ENCODE measurements around the gene CCL17.

Gene CCL17

DNA sequence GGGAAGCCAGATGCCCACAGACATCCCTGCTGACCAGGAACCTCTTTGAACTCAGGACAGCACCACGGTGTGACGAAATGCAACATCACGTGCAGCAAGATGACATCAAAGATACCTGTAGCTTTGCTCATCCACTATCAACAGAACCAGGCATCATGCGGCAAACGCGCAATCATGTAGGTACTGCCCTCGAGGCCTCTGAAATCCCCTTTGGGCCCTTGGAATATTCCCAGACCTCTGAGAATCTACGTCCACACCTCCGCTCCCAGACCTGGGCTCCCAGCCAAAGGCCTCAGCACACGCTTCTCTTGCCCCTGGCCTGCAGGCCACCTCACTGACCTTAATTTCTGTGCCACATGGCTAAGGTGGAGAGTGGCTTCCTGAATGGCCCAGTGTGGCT is 25.0 kb upstream of the CCL17 start:
- peaks cover 98% of the 10 kb centered on the region for H3K4me1 ChIP-seq (ENCODE audit: low read length)
- H3K9ac ChIP-seq (ENCODE audit: low read length), result no peak overlapping the region
- peak overlapping the region; percentile 4; the same call in 1 of the 2 replicates for H3K27ac ChIP-seq (ENCODE audit: low read length)
- no peak for TF ChIP-seq EZH2phosphoT487 (IDR thresholded peaks at IDR 0.05; ENCODE audit: low read depth)
- TF ChIP-seq, protein P1, sequence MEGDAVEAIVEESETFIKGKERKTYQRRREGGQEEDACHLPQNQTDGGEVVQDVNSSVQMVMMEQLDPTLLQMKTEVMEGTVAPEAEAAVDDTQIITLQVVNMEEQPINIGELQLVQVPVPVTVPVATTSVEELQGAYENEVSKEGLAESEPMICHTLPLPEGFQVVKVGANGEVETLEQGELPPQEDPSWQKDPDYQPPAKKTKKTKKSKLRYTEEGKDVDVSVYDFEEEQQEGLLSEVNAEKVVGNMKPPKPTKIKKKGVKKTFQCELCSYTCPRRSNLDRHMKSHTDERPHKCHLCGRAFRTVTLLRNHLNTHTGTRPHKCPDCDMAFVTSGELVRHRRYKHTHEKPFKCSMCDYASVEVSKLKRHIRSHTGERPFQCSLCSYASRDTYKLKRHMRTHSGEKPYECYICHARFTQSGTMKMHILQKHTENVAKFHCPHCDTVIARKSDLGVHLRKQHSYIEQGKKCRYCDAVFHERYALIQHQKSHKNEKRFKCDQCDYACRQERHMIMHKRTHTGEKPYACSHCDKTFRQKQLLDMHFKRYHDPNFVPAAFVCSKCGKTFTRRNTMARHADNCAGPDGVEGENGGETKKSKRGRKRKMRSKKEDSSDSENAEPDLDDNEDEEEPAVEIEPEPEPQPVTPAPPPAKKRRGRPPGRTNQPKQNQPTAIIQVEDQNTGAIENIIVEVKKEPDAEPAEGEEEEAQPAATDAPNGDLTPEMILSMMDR (IDR thresholded peaks at IDR 0.05; ENCODE audit: low read depth, low read length), result no peak
- H2AFZ ChIP-seq (ENCODE audit: low read depth, low read length), result no peak overlapping the region
- no peaks in the 10 kb centered on the region for H4K20me1 ChIP-seq (ENCODE audit: insufficient read depth, low read length)
- no peak overlapping the region for H3K4me3 ChIP-seq (ENCODE audit: low read length)
- peaks cover 12% of the 10 kb centered on the region; the same call in 1 of the 2 replicates for H3K79me2 ChIP-seq (ENCODE audit: low read length)
- no peak overlapping the region for H3K4me2 ChIP-seq (ENCODE audit: low read length)
- H3K27me3 ChIP-seq (ENCODE audit: low read depth, low read length), result no peaks in the 10 kb centered on the region
- H3K36me3 ChIP-seq (replicated peaks; ENCODE audit: low read depth, low read length), result no peaks in the 10 kb centered on the region
- no peaks in the 10 kb centered on the region for H3K9me3 ChIP-seq (ENCODE audit: insufficient read depth, low read length)

DNA sequence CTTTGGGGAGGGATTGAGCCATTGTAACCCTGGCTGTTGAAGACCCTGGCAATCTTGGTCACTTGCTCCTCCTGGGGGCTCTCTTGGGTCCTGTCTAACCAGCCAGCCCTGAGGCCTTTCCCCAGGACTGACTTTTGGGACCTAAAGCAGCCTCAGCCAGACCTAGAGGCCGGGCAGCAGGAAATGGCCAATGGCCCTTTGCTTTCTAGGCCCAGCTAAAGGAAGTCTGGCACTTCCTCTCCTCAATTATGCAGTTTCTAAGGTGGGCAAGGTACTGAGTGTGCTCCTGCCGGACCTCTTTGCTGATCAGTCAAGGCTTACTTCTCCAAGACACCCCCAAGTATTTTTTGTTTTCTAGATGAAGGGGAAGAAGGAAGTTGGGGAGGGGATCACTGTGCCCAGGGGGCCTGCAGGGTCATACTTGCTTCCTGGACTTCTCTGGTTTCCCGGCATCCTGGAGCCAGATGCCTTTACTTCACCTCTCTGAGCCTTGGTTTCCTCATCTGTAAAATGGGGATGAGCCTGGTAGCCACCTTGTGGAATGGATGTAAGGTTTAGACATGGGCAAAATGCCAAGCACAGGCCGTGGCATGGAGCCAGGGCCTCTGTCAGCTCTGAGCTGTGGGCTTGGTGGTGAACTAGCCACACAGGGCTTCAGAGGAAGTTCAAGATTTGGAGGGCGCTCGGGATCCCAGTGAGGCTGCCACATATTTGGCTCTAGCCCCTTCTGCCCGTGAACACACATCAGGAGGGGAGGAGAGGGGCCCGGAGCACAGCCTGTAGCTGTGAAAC is 23.7 kb upstream of the CCL17 start:
- peak overlapping the region; percentile 48 for H3K4me2 ChIP-seq (ENCODE audit: low read length)
- peaks cover 5% of the 10 kb centered on the region; the same call in 1 of the 2 replicates for H3K79me2 ChIP-seq (ENCODE audit: low read length)
- peaks cover 100% of the 10 kb centered on the region for H3K4me1 ChIP-seq (ENCODE audit: low read length)
- no peaks in the 10 kb centered on the region for H3K27me3 ChIP-seq (ENCODE audit: low read depth, low read length)
- no peaks in the 10 kb centered on the region for H4K20me1 ChIP-seq (ENCODE audit: insufficient read depth, low read length)
- no peaks in the 10 kb centered on the region for H3K36me3 ChIP-seq (replicated peaks; ENCODE audit: low read depth, low read length)
- peak overlapping the region; percentile 60 for H3K9ac ChIP-seq (ENCODE audit: low read length)
- no peaks in the 10 kb centered on the region for H3K9me3 ChIP-seq (ENCODE audit: insufficient read depth, low read length)
- H3K27ac ChIP-seq (ENCODE audit: low read length), result peak overlapping the region; percentile 89
- TF ChIP-seq, protein P1 (IDR thresholded peaks at IDR 0.05; ENCODE audit: low read depth, low read length), result no peak
- TF ChIP-seq EZH2phosphoT487 (IDR thresholded peaks at IDR 0.05; ENCODE audit: low read depth), result no peak
- H3K4me3 ChIP-seq (ENCODE audit: low read length), result no peak overlapping the region
- peak overlapping the region; percentile 22 for H2AFZ ChIP-seq (ENCODE audit: low read depth, low read length)

DNA sequence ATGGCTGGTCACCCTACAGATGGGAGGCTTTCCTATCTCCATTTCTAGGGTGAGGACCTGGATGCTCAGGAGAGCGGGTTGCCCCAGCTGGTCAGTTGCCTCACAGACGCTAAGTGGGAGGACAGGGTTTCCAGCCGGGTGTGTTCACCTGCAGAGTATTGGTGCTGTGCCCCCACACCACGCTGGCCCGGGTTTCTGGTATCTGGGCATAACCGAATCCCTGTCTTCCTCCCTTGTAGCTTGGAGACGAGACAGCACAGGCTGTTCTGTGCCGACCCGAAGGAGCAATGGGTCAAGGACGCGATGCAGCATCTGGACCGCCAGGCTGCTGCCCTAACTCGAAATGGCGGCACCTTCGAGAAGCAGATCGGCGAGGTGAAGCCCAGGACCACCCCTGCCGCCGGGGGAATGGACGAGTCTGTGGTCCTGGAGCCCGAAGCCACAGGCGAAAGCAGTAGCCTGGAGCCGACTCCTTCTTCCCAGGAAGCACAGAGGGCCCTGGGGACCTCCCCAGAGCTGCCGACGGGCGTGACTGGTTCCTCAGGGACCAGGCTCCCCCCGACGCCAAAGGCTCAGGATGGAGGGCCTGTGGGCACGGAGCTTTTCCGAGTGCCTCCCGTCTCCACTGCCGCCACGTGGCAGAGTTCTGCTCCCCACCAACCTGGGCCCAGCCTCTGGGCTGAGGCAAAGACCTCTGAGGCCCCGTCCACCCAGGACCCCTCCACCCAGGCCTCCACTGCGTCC is 22.6 kb upstream of the CCL17 start:
- Histone ChIP-seq H3K4me1 (ENCODE audit: low read length) (peaks cover 100% of the 10 kb centered on the region), H3K9me3 (ENCODE audit: insufficient read depth, low read length) (no peaks in the 10 kb centered on the region), H3K27ac (ENCODE audit: low read length) (peak overlapping the region; percentile 89), H3K4me2 (ENCODE audit: low read length) (peak overlapping the region; percentile 48), H3K27me3 (ENCODE audit: low read depth, low read length) (no peaks in the 10 kb centered on the region), H2AFZ (ENCODE audit: low read depth, low read length) (no peak overlapping the region), H4K20me1 (ENCODE audit: insufficient read depth, low read length) (no peaks in the 10 kb centered on the region), H3K79me2 (ENCODE audit: low read length) (0 out of 2 replicates have a peak, but pooled peaks cover 5% of the 10 kb centered on the region), H3K9ac (ENCODE audit: low read length) (peak overlapping the region; percentile 60), H3K36me3 (replicated peaks; ENCODE audit: low read depth, low read length) (no peaks in the 10 kb centered on the region), H3K4me3 (ENCODE audit: low read length) (no peak overlapping the region)
- no peak for TF ChIP-seq EZH2phosphoT487 (IDR thresholded peaks at IDR 0.05; ENCODE audit: low read depth)
- TF ChIP-seq, protein P1 (IDR thresholded peaks at IDR 0.05; ENCODE audit: low read depth, low read length), result no peak
